ENCODE measurements around the gene SMYD3.

- no peak for TF ChIP-seq POLR2A (IDR thresholded peaks at IDR 0.05; ENCODE audit: low read depth)
- no peak for TF ChIP-seq CTCF (IDR thresholded peaks at IDR 0.05)
- no peak for TF ChIP-seq EP300 (IDR thresholded peaks at IDR 0.05)
Observed at GRCh38 chr1:246093230-246093629, 413.8 kb downstream of the SMYD3 start.
